Pancreas (tissue), 10 donors: ENCODE data around the gene PSMB3. TPM values are rescaled to one million over a fixed set of nuclear protein-coding genes. Genes with fewer than 3 reads are reported as not detected.

Experiments
- ATAC-seq, 4 donors: fragments of 200-7000 bp; cut with Tn5 transposase; one replicate each; pipeline versions ENCODE4 v1.8.0 to v1.9.1; 2020; ENCODE audit warnings: mild to moderate bottlenecking in 4 of 4, moderate library complexity in 4 of 4
- DNase-seq, 6 donors: peaks; one replicate each; pipeline ENCODE4 v3.0.0-alpha.2; 2020
- FAIRE-seq: peaks from 2 replicates; lab custom pipeline; 2012; peaks lifted over from hg19 to GRCh38; lab: Jason Lieb, UNC
- H3K27ac ChIP-seq, 4 donors: fragments of 200-600 bp; sonication (generic); 1 replicate in 3 of 4; 2 replicates in 1 of 4; pipeline versions ENCODE4 v1.5.0 to v1.8.0; 2020
- H3K27me3 ChIP-seq, 4 donors: fragments of 200-600 bp; one replicate each; pipeline ENCODE4 v1.8.0; 2021
- H3K36me3 ChIP-seq, 3 donors: fragments of 200-600 bp; sonication (generic) in 1 of 3; one replicate each; pipeline versions ENCODE4 v1.5.0 to v1.8.0; 2020 to 2021
- H3K4me1 ChIP-seq, 3 donors: fragments of 200-600 bp; one replicate each; pipeline ENCODE4 v1.8.0; 2021
- H3K4me3 ChIP-seq, 4 donors: fragments of 200-600 bp; sonication (generic) in 2 of 4; one replicate each; pipeline versions ENCODE4 v1.5.0 to v1.8.0; 2020 to 2021
- H3K9me3 ChIP-seq, 4 donors: fragments of 200-600 bp; one replicate each; pipeline ENCODE4 v1.8.0; 2021
- WGBS, 2 donors: extraction: QIAGEN DNeasy Blood & Tissue Kit; methylation state at CpG; one replicate each; pipeline ENCODE4 v1.1.7; 2013; 5-methylcytosine and 5-hydroxymethylcytosine counted together
- intact Hi-C, 3 donors: fragments of 100-400 bp; cut with DNase I; formaldehyde crosslinking; loops; one replicate each; pipeline versions ENCODE4 v1.11.1 to v1.14.2; 2022
- polyA plus RNA-seq, 2 donors: library from polyadenylated mRNA; stranded (reverse); fragments of 200-250 nt; gene quantifications; one replicate each; pipeline ENCODE4 v1.2.3, GENCODE V29; 2013
- total RNA-seq, 6 donors: library from RNA; stranded (reverse); fragmentation: NEBNext Ultra II Directional in 4 of 6; extraction: Animal tissue kit (Norgen Biotek cat#: 25700) in 4 of 6; gene quantifications; one replicate each; pipeline versions ENCODE4 v1.2.1 to v1.2.4, GENCODE V29; 2021 to 2023
- TF ChIP-seq, protein P1 (sequence below), 4 donors: fragments of 200-600 bp; sonication (generic) in 3 of 4; IDR thresholded peaks; one replicate each; pipeline versions ENCODE4 v1.5.0 to v1.8.0; 2021; ENCODE audit warnings: antibody characterized with exemption in 4 of 4
- donor health status: healthy with polysubstance abuse.
- donor health status: DM: no; HTN: no; CAD: no; lungs with moderate emphysema.
- donor health status: DM: no; HTN: no; CAD: no.
- donor health status: control.
- donor health status: control.
- donor health status: Bipolar disorder and iron deficiency.
- donor health status: DM: yes; HTN: yes; CAD: no.
- donor health status: DM: no; HTN: no; CAD: no.
- donor health status: DM: no; HTN: no; CAD: no.
- donor health status: DM: yes; HTN: yes; CAD: no.

The PSMB3 gene
- total and polyA plus RNA-seq, 8 donors, result 27.7 to 107 (median 62.7) TPM

DNA sequence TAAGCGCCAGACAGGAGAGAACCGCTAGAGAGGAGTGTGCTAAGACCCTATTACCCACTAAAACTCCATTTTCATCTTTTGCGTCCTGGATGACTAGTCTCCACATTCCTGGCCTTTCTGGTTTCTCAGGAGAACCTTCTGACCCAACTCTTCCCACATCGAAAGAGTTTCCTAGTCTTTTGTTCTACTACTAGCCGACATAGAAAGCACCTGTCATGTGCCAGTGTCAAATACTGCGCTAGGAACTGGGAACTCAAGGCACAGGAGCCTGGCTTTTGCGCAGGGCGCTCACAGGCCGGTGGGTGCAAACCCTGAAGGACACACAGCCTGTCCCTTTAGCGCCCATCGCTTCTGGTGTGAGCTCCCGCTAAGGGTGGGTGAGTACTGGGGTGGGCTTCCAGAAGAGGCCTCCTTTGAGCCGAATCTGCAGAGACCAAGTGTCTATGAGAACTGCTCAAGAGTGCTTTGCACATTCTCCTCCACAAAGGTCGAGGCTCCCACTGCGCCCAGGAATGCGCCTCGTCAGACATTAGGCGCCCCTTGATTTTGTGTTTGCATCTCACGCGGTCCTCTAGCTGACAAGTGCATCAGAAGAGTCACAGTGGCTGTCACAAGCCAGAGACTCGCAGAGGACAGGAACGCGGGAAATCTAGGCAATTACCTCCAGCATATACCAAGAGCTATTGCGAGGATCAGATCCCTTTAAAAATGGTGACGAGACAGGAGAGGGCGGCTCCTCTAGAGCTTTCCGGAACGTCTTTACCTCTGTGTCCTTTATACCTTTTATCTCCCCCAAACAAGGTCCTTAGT is 2.0 kb upstream of the PSMB3 start:
- Histone ChIP-seq H3K4me1 (peaks cover 4 to 14% (median 9%) of the 10 kb centered on the region in 3 donors), H3K27ac (peak overlapping the region in 3 of 4 donors; percentile 61 to 85 (median 73)), H3K9me3 (no peaks in the 10 kb centered on the region), H3K27me3 (no peaks in the 10 kb centered on the region), H3K4me3 (peak overlapping the region in 2 of 4 donors; percentile 78 to 79), H3K36me3 (no peaks in the 10 kb centered on the region)
- intact Hi-C loops, result no loop called here
- TF ChIP-seq, protein P1, sequence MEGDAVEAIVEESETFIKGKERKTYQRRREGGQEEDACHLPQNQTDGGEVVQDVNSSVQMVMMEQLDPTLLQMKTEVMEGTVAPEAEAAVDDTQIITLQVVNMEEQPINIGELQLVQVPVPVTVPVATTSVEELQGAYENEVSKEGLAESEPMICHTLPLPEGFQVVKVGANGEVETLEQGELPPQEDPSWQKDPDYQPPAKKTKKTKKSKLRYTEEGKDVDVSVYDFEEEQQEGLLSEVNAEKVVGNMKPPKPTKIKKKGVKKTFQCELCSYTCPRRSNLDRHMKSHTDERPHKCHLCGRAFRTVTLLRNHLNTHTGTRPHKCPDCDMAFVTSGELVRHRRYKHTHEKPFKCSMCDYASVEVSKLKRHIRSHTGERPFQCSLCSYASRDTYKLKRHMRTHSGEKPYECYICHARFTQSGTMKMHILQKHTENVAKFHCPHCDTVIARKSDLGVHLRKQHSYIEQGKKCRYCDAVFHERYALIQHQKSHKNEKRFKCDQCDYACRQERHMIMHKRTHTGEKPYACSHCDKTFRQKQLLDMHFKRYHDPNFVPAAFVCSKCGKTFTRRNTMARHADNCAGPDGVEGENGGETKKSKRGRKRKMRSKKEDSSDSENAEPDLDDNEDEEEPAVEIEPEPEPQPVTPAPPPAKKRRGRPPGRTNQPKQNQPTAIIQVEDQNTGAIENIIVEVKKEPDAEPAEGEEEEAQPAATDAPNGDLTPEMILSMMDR (IDR thresholded peaks at IDR 0.05), result no peak
- 49 to 54% methylated on average over 28 of the region's 28 CpGs for WGBS, 2 donors
- no peak for FAIRE-seq
- peak in 4 of 6 donors; percentile 34 to 56 (median 48) for DNase-seq
- no peak for ATAC-seq

- peaks cover 0 to 5% (median 0%) of the 10 kb centered on the region in 3 donors for H3K36me3 ChIP-seq
- no peaks in the 10 kb centered on the region for H3K27me3 ChIP-seq
- peak overlapping the region in 2 of 4 donors; percentile 84 to 90 for H3K27ac ChIP-seq
- TF ChIP-seq, protein P1 (IDR thresholded peaks at IDR 0.05), result no peak
- peak overlapping the region in 2 of 4 donors; percentile 90 to 91 for H3K4me3 ChIP-seq
- H3K4me1 ChIP-seq, result peaks cover 4 to 14% (median 9%) of the 10 kb centered on the region in 3 donors
- FAIRE-seq, result no peak
- no peak for DNase-seq
- no peaks in the 10 kb centered on the region for H3K9me3 ChIP-seq
- ATAC-seq, result no peak
- WGBS, 2 donors, result 10 to 11% methylated on average over 10 of the region's 10 CpGs
- intact Hi-C loops, result no loop called here
Observed at GRCh38 chr17:38751144-38751807, 1.3 kb upstream of the PSMB3 start.

DNA sequence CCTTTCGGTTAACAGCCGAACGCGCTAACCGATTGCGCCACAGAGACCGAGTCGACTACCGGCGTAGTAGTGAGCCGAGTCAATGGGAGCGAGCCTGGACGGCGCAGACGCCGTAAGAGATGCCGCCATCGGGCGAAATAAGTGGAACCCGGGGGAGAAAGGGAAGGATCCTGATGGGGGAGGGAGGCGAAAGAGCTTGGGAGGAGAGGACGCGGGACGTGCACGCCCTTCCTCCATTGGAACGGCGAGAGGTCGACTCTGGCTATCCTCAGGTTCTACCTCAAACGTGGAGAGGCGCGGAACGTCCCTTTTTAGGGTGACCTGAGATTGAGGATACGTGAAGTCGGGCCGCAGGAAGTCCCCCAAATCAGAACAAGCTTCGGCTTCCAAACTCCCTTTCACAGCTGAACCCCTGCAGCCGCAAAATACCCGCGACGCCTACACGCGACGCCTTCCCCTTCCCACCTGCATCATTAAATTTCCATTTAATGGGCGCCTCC is 683 bp upstream of the PSMB3 start:
- Histone ChIP-seq H3K4me1 (peaks cover 4 to 9% (median 8%) of the 10 kb centered on the region in 3 donors), H3K27ac (peak overlapping the region; percentile 33 to 90 (median 85))

DNA sequence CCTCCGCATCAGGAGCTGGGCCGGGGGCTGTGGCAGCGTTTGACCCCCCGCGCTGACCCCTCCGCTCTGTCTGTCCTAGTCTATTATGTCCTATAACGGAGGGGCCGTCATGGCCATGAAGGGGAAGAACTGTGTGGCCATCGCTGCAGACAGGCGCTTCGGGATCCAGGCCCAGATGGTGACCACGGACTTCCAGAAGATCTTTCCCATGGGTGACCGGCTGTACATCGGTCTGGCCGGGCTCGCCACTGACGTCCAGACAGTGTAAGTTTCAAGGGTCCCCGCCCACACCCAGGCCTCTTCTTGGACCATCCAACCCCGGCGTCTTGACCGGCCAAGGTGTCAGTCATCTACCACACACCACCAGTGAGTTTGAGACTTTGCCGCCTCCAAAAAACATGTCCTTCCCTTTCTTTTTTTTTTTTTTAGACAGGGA is 548 bp downstream of the PSMB3 start:
- Histone ChIP-seq H3K27me3 (no peaks in the 10 kb centered on the region), H3K27ac (peak overlapping the region; percentile 36 to 86 (median 54)), H3K9me3 (no peaks in the 10 kb centered on the region), H3K36me3 (peaks cover 0 to 12% (median 0%) of the 10 kb centered on the region in 3 donors), H3K4me3 (peak overlapping the region; percentile 80 to 95 (median 90)), H3K4me1 (peaks cover 4 to 9% (median 8%) of the 10 kb centered on the region in 3 donors)
- peak in 4 of 6 donors; percentile 30 to 62 (median 45) for DNase-seq
- intact Hi-C loops, result no loop called here
- TF ChIP-seq, protein P1 (IDR thresholded peaks at IDR 0.05), result no peak
- ATAC-seq, result no peak
- 2 to 3% methylated on average over 22 of the region's 22 CpGs for WGBS, 2 donors
- FAIRE-seq, result no peak

More for the DNA sequence above, 683 bp upstream of the PSMB3 start:
- WGBS, 2 donors, result 0% methylated on average over 44 of the region's 44 CpGs
- intact Hi-C loops, result no loop called here
- H3K9me3 ChIP-seq, result no peaks in the 10 kb centered on the region
- peaks cover 0 to 11% (median 0%) of the 10 kb centered on the region in 3 donors for H3K36me3 ChIP-seq
- DNase-seq (peak; percentile 68 to 95 (median 88)), ATAC-seq (peak; percentile 46 to 68 (median 52)), FAIRE-seq (no peak)
- H3K27me3 ChIP-seq, result no peaks in the 10 kb centered on the region
- TF ChIP-seq, protein P1 (IDR thresholded peaks at IDR 0.05), result no peak
- H3K4me3 ChIP-seq, result peak overlapping the region; percentile 40 to 91 (median 68)
